Upper lobe of right lung (tissue), 1 donor: ENCODE results near the gene TRPV4. TPM values are rescaled to one million over a fixed set of nuclear protein-coding genes. Genes with fewer than 3 reads are reported as not detected.
A peak's percentile ranks its signal among the peaks of the same experiment; 100 is the strongest.

ENCODE experiments used
- ATAC-seq: fragments of 200-7000 bp; cut with Tn5 transposase; one replicate; pipeline ENCODE4 v1.9.1; 2020; ENCODE audit warnings: mild to moderate bottlenecking, moderate library complexity
- DNase-seq: peaks from one replicate; pipeline ENCODE4 v3.0.0-alpha.2; 2020
- H3K27ac ChIP-seq: fragments of 200-600 bp; one replicate; pipeline ENCODE4 v1.8.0; 2022
- H3K27me3 ChIP-seq: fragments of 200-600 bp; one replicate; pipeline ENCODE4 v1.8.0; 2022; ENCODE audit warnings: mild to moderate bottlenecking
- H3K36me3 ChIP-seq: fragments of 200-600 bp; one replicate; pipeline ENCODE4 v1.8.0; 2022
- H3K4me1 ChIP-seq: fragments of 200-600 bp; one replicate; pipeline ENCODE4 v1.8.0; 2022
- H3K4me3 ChIP-seq: fragments of 200-600 bp; one replicate; pipeline ENCODE4 v1.8.0; 2022; ENCODE audit warnings: mild to moderate bottlenecking
- H3K9me3 ChIP-seq: fragments of 200-600 bp; one replicate; pipeline ENCODE4 v1.8.0; 2022
- CTCF ChIP-seq: fragments of 200-600 bp; IDR thresholded peaks from one replicate; pipeline ENCODE4 v1.8.0; 2022; ENCODE audit warnings: antibody characterized with exemption
- intact Hi-C: fragments of 100-400 bp; cut with DNase I; formaldehyde crosslinking; loops from one replicate; pipeline ENCODE4 v1.11.0; 2022
- total RNA-seq: library from RNA; stranded (reverse); fragmentation: NEBNext Ultra II Directional; extraction: Animal tissue kit (Norgen Biotek cat#: 25700); gene quantifications from one replicate; pipeline ENCODE4 v1.2.1, GENCODE V29; 2021
- donor health status: DM: no; HTN: yes; CAD: no; lungs with severe emphysema.

TRPV4 gene
- total RNA-seq, 1 donor from 2014 or later = 4.5 TPM

GRCh38 chr12:109878749-109879148 is 45.6 kb upstream of the TRPV4 start:
- H3K36me3 ChIP-seq = no peaks in the 10 kb centered on the region
- intact Hi-C loops = no loop called here
- peak overlapping the region; percentile 75 for H3K4me3 ChIP-seq
- H3K9me3 ChIP-seq = no peaks in the 10 kb centered on the region
- ATAC-seq = no peak
- peak overlapping the region; percentile 87 for H3K27ac ChIP-seq
- peaks cover 26% of the 10 kb centered on the region for H3K4me1 ChIP-seq
- no peak for DNase-seq
- no peak for TF ChIP-seq CTCF
- H3K27me3 ChIP-seq = no peaks in the 10 kb centered on the region

GRCh38 chr12:109878247-109878625 is 45.0 kb upstream of the TRPV4 start:
- Histone ChIP-seq H3K27me3 (no peaks in the 10 kb centered on the region), H3K4me3 (no peak overlapping the region), H3K36me3 (no peaks in the 10 kb centered on the region), H3K4me1 (peaks cover 26% of the 10 kb centered on the region), H3K9me3 (no peaks in the 10 kb centered on the region), H3K27ac (no peak overlapping the region)
- DNase-seq (no peak), ATAC-seq (no peak)
- intact Hi-C loops = no loop called here
- TF ChIP-seq CTCF = no peak

- Histone ChIP-seq H3K36me3 (peaks cover under 1% of the 10 kb centered on the region), H3K9me3 (no peaks in the 10 kb centered on the region), H3K4me3 (no peak overlapping the region), H3K27ac (no peak overlapping the region), H3K27me3 (no peaks in the 10 kb centered on the region), H3K4me1 (peaks cover 26% of the 10 kb centered on the region)
- no peak for TF ChIP-seq CTCF
- intact Hi-C loops = no loop called here
- no peak for DNase-seq
- no peak for ATAC-seq
Measured at GRCh38 chr12:109877504-109878246, 44.5 kb upstream of the TRPV4 start.

GRCh38 chr12:109876406-109876805 is 43.2 kb upstream of the TRPV4 start:
- Histone ChIP-seq H3K27me3 (no peaks in the 10 kb centered on the region), H3K4me3 (no peak overlapping the region), H3K4me1 (peaks cover 29% of the 10 kb centered on the region), H3K9me3 (no peaks in the 10 kb centered on the region), H3K36me3 (peaks cover 5% of the 10 kb centered on the region), H3K27ac (no peak overlapping the region)
- ATAC-seq (no peak), DNase-seq (no peak)
- intact Hi-C loops = no loop called here
- no peak for TF ChIP-seq CTCF

GRCh38 chr12:109875572-109876131 is 42.5 kb upstream of the TRPV4 start:
- H3K4me3 ChIP-seq = no peak overlapping the region
- no peak for TF ChIP-seq CTCF
- no peaks in the 10 kb centered on the region for H3K27me3 ChIP-seq
- peaks cover 23% of the 10 kb centered on the region for H3K4me1 ChIP-seq
- no peak overlapping the region for H3K27ac ChIP-seq
- ATAC-seq (no peak), DNase-seq (no peak)
- H3K36me3 ChIP-seq = peaks cover 5% of the 10 kb centered on the region
- no peaks in the 10 kb centered on the region for H3K9me3 ChIP-seq
- intact Hi-C loops = no loop called here
